GM18870 (cell line): ENCODE measurements around the gene MIPOL1.
"Not testable (repeated sequence)": the region's sequence is repeated elsewhere in the genome, so short reads cannot be mapped to it uniquely, and the experiment has no call there.

Experiments
- ATAC-seq: cut with Tn5 transposase; IDR thresholded peaks from one replicate; pipeline ENCODE4 v1.9.1; 2021; ENCODE audit warnings: moderate library complexity; ENCODE audit not compliant: unreplicated experiment

MIPOL1 gene

GRCh38 chr14:37452323-37452722, 254.6 kb downstream of the MIPOL1 start:
- no peak for ATAC-seq

GRCh38 chr14:37453985-37454384, 256.2 kb downstream of the MIPOL1 start:
- no peak for ATAC-seq

- no peak for ATAC-seq
Observed at GRCh38 chr14:37457334-37457733, 259.6 kb downstream of the MIPOL1 start.

- ATAC-seq = not testable (repeated sequence)
Observed at GRCh38 chr14:37462426-37462825, 264.7 kb downstream of the MIPOL1 start.

- no peak for ATAC-seq
Observed at GRCh38 chr14:37464192-37464858, 266.6 kb downstream of the MIPOL1 start.

- ATAC-seq = no peak
Observed at GRCh38 chr14:37466003-37466622, 268.4 kb downstream of the MIPOL1 start.

- no peak for ATAC-seq
Observed at GRCh38 chr14:37466623-37467088, 268.9 kb downstream of the MIPOL1 start.

- ATAC-seq = no peak
Observed at GRCh38 chr14:37469650-37470049, 271.9 kb downstream of the MIPOL1 start.

- ATAC-seq = no peak
Observed at GRCh38 chr14:37470251-37470650, 272.5 kb downstream of the MIPOL1 start.

- no peak for ATAC-seq
Observed at GRCh38 chr14:37472906-37473305, 275.2 kb downstream of the MIPOL1 start.

GRCh38 chr14:37474191-37474590, 276.5 kb downstream of the MIPOL1 start:
- ATAC-seq = no peak

GRCh38 chr14:37480446-37481290, 282.9 kb downstream of the MIPOL1 start:
- ATAC-seq = no peak

GRCh38 chr14:37482428-37482827, 284.7 kb downstream of the MIPOL1 start:
- no peak for ATAC-seq

- no peak for ATAC-seq
Observed at GRCh38 chr14:37483672-37484071, 285.9 kb downstream of the MIPOL1 start.

- no peak for ATAC-seq
Observed at GRCh38 chr14:37490607-37491006, 292.9 kb downstream of the MIPOL1 start.

GRCh38 chr14:37491076-37491475, 293.3 kb downstream of the MIPOL1 start:
- ATAC-seq = no peak

GRCh38 chr14:37493606-37494005, 295.9 kb downstream of the MIPOL1 start:
- no peak for ATAC-seq

GRCh38 chr14:37497422-37497821, 299.7 kb downstream of the MIPOL1 start:
- ATAC-seq = no peak

- no peak for ATAC-seq
Observed at GRCh38 chr14:37501877-37502276, 304.1 kb downstream of the MIPOL1 start.

- ATAC-seq = no peak
Observed at GRCh38 chr14:37508503-37508902, 310.8 kb downstream of the MIPOL1 start.

- no peak for ATAC-seq
Observed at GRCh38 chr14:37512173-37512572, 314.4 kb downstream of the MIPOL1 start.

- ATAC-seq = no peak
Observed at GRCh38 chr14:37515771-37516170, 318.0 kb downstream of the MIPOL1 start.
